Right ventricle myocardium superior (tissue), 1 donor: Measurements from ENCODE around the gene AOPEP. TPM values are rescaled to one million over a fixed set of nuclear protein-coding genes. Genes with fewer than 3 reads are reported as not detected.
"Not testable (repeated sequence)": the region's sequence is repeated elsewhere in the genome, so short reads cannot be mapped to it uniquely, and the experiment has no call there.

Source experiments
- ATAC-seq: fragments of 200-7000 bp; cut with Tn5 transposase; one replicate; pipeline ENCODE4 v1.9.1; 2020; ENCODE audit warnings: mild to moderate bottlenecking; ENCODE audit not compliant: poor library complexity
- DNase-seq: peaks from one replicate; pipeline ENCODE4 v3.0.0-alpha.2; 2020
- intact Hi-C: fragments of 100-400 bp; cut with DNase I; formaldehyde crosslinking; loops from one replicate; pipeline ENCODE4 v1.11.2; 2022
- total RNA-seq: library from RNA; stranded (reverse); fragmentation: NEBNext Ultra II Directional; extraction: Animal tissue kit (Norgen Biotek cat#: 25700); gene quantifications from one replicate; pipeline ENCODE4 v1.2.1, GENCODE V29; 2021
- donor health status: DM: no; HTN: yes; CAD: no; lungs with severe emphysema.

Gene AOPEP
- total RNA-seq, 1 donor from 2014 or later: 158 TPM

- ATAC-seq: no peak
- DNase-seq: no peak
- intact Hi-C loops: no loop called here
These were observed 218.1 kb downstream of the AOPEP start for GRCh38 chr9:94944626-94945025.

GRCh38 chr9:94945197-94946144 lies 219.0 kb downstream of the AOPEP start:
- intact Hi-C loops: no loop called here
- ATAC-seq: peak; percentile 62
- peak; percentile 62 for DNase-seq

GRCh38 chr9:94946256-94946655 lies 219.8 kb downstream of the AOPEP start:
- no peak for DNase-seq
- ATAC-seq: no peak
- intact Hi-C loops: no loop called here

- ATAC-seq: no peak
- no peak for DNase-seq
- intact Hi-C loops: no loop called here
These were observed 222.2 kb downstream of the AOPEP start for GRCh38 chr9:94948567-94949235.

- intact Hi-C loops: no loop called here
- ATAC-seq: no peak
These were observed 222.9 kb downstream of the AOPEP start for GRCh38 chr9:94949370-94949769.

GRCh38 chr9:94950040-94950578 lies 223.6 kb downstream of the AOPEP start:
- DNase-seq: no peak
- intact Hi-C loops: no loop called here
- peak; percentile 8 for ATAC-seq

More at GRCh38 chr9:94949370-94949769, 222.9 kb downstream of the AOPEP start:
- no peak for DNase-seq

DNA sequence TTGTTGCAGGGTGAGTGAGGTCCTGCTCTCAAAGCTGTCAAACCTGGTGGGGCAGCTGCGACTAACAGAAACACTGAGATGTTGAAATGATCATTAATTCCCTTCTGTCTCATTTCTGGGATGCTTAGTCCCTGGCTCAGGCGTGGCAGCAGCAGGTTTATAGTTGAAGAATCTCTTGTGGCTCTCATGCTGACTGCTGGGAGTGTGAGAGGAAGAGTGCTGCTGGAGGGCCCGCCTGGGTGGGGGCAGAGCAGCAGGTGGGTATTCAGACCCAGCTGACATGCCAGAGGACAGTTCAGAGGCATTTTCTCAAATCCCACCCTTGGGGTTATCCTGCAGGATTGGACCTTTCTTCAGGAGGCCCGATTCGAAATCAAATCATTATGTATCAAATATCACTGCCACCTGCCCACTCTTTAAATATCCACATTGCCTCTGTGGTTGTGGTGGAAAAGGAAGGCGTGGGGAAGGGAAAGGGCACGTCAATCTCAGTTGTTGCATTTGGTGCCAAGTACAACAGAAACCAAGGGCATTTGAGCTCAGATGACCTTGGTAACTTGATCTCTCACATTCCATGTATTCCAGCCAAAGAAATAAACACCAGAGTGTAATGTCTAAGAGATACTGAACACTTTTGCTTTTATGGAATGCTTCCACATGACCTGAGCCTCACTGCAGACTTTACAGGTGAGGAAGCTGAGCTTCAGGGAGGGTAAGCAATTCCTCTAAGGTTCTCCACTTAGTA lies 224.3 kb downstream of the AOPEP start:
- intact Hi-C loops: no loop called here
- peak; percentile 79 for ATAC-seq

GRCh38 chr9:94951324-94952135 lies 225.0 kb downstream of the AOPEP start:
- no peak for DNase-seq

More for the DNA sequence above, 224.3 kb downstream of the AOPEP start:
- no peak for DNase-seq

GRCh38 chr9:94952565-94953373 lies 226.3 kb downstream of the AOPEP start:
- ATAC-seq (peak; percentile 18), DNase-seq (no peak)
- intact Hi-C loops: no loop called here

More at GRCh38 chr9:94951324-94952135, 225.0 kb downstream of the AOPEP start:
- peak; percentile 12 for ATAC-seq
- intact Hi-C loops: no loop called here

- no peak for ATAC-seq
- intact Hi-C loops: no loop called here
- DNase-seq: no peak
These were observed 230.2 kb downstream of the AOPEP start for GRCh38 chr9:94956731-94957130.

GRCh38 chr9:94960964-94961363 lies 234.5 kb downstream of the AOPEP start:
- ATAC-seq (no peak), DNase-seq (no peak)
- intact Hi-C loops: no loop called here

GRCh38 chr9:94961870-94962269 lies 235.4 kb downstream of the AOPEP start:
- intact Hi-C loops: no loop called here
- ATAC-seq (no peak), DNase-seq (no peak)

- DNase-seq, ATAC-seq, intact Hi-C loops: not testable (repeated sequence)
These were observed 239.1 kb downstream of the AOPEP start for GRCh38 chr9:94965631-94966030.

GRCh38 chr9:94966046-94966445 lies 239.5 kb downstream of the AOPEP start:
- DNase-seq, ATAC-seq, intact Hi-C loops: not testable (repeated sequence)

- ATAC-seq (no peak), DNase-seq (no peak)
- intact Hi-C loops: no loop called here
These were observed 241.0 kb downstream of the AOPEP start for GRCh38 chr9:94967482-94967881.

DNA sequence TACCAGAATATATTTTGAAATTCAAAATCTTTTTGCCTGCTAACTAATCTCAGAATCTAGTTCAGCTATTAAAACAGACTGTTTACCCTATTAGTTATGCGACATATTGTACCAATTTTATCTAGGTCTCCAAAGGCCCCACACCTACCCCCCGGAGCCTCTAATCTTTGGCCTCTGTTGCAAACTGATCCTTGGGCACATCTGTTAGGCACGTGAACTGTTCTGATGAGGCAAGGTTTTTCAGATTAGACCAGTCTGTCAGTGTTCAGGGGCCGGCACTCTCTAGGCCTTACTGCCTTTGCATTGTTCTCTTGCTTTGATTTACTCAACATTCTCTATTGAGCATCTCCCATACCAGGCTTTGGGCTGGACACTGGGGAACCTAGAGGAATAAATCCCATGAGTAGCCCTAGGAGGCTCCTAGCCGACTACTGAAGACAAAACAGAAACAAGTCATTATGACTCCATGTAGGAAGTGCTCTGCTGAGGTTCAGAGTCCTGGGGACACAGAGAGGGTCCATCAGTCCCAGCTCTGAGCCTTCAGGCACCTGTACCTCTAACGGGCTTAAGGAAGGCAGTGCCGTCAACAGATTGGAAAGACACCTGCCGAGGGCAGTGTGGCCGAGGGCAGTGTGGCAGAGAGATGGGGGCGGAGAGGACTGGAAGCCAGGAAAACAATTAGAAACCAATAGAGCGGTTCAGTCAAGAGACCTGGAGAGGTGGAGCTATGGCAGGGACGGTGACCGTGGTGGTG lies 245.1 kb downstream of the AOPEP start:
- DNase-seq (no peak), ATAC-seq (peak; percentile 26)
- intact Hi-C loops: no loop called here
